GM15510 (cell line): ENCODE measurements around the gene ANKFY1.

Experiments used
- POLR2A ChIP-seq: IDR thresholded peaks from 3 replicates; pipeline ENCODE4 v1.6.1; 2011; ENCODE audit warnings: borderline replicate concordance; ENCODE audit not compliant: insufficient read length; ENCODE audit errors: extremely low read depth

ANKFY1 gene

DNA sequence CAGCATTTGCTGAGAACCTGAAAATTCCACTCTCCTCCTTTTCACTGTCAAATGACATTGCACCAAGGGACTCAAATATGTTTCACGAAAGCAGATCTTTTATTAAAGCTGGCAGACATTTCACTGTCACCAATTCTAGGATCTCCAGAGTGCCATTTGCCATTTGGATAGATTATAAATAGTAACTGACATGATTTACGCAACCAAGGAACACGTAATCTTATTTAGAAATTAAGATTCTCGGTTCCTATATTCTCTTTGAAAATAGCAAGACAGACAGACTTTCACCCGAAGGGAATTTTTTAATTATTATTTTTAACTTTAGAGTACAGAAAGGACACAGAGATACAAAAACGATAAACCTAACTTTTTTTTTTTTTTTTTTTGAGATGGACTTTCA, 49.6 kb downstream of the ANKFY1 start:
- no peak for TF ChIP-seq POLR2A

- no peak for TF ChIP-seq POLR2A
Measured at GRCh38 chr17:4209611-4210010, 54.2 kb downstream of the ANKFY1 start.

GRCh38 chr17:4208238-4208637, 55.5 kb downstream of the ANKFY1 start:
- TF ChIP-seq POLR2A: no peak

DNA sequence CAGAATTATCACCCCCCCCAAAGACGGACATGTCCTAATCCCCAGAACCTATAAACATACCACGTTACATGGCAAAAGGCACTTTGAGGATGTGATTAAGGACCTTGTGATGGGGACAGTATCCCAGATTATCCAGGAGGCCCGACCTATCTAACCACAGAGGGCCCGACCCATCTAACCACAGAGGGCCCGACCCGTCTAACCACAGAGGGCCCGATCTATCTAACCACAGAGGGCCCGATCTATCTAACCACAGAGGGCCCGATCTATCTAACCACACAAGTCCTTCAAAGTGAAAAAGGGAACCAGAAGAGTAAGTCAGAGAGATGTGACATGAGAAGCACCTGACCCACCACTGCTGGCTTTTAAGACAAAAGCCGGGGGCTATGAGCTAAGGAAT, 56.8 kb downstream of the ANKFY1 start:
- no peak for TF ChIP-seq POLR2A

DNA sequence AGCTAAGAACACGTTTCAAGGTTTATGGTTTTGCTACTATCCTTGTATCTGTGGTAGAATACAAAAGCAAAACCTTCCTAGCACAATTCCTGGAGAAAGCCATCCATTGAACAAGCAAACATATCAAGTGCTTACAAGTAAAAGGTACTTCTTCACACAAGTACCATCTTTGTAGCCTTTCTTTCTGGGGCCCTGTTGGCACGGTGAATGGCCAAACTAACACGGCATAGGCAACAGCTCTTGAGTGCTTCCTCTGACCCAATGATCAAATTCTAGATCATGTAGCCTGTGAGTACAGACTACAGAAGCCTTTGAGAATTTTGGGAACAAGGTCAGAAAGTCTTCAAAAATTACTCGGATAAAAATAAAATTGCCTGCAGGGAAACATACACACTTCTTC, 57.9 kb downstream of the ANKFY1 start:
- TF ChIP-seq POLR2A: no peak

DNA sequence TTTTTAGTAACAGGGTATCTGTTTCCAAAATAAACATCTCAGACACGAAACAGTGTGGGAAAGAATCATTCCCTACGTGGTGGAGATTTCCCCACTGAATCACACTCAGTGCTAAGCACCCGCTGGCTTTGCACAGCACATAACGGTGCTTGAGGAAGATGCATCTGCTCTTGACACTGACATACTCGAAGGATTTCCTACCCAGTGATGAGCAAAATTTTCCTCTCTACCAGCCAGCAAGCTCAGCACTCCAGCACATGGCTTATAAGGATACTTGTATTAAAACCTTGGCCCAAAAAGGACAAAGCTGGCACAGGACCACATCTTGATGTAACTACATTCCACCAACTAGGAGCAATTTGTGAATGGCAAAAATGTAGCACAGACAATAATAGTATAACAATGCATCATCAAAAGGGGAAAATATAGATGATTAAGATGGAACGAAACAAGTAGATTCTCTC, 59.0 kb downstream of the ANKFY1 start:
- TF ChIP-seq POLR2A: no peak

DNA sequence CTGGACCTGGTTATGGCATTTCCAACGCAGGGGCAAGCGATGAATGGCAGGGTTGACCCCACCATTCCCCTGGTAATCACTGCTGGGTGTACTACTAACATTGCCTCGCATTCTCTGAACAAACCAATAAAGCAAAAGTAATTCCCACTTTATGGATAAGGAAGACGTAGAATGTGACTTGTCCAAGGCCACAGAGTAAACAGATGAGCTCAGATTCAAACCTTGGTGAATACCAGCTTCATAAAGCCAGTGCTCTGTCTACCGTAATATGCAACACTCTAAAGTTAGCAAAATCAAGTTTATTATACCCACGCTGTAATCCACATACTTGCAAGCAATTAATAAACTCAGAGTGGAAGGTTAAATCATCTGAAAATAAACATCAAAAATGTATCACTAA, 59.6 kb downstream of the ANKFY1 start:
- TF ChIP-seq POLR2A: no peak

DNA sequence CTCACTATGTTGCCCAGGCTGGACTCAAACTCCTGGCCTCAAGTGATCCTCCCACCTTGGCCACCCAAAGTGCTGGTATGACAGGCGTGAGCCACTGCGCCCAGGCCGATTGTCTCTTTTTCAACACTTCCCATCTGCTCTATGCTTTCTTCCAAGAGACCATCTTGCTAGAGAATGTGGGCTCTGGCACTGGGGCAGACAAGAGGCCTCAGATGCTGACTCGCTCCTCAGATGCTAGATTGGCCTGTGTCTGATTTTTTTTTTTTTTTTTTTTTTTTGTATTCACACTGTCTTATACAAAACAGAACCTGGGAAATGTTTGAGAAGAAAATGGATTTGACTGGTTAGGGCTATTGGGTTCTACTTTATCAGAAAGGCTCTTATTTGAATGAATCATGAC, 62.6 kb downstream of the ANKFY1 start:
- TF ChIP-seq POLR2A: no peak

DNA sequence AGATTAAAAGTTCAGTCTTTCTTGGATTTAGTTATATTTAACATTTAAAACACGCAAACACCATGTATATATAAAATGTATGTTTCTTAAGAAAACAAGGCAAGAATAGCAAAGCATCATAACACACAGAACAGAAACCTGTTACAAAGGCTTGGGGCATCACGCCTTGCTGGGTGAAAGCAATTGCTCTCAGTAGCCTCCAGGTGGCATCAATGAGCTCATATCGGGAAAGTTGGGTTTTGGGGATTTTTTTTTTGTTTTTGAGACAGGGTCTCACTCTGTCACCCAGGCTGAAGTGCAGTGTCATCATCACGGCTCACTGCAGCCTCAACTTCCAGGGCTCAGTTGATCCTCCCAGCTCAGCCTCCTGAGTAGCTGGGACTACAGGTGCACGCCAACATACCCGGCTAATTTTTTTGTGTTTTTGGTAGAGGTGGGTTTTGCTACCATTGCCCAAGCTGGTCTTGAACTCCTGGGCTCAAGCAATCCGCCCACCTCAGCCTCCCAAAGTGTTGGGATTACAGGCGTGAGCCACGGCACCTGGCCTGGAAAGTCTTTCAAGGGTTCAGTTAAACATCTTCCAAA, 63.9 kb downstream of the ANKFY1 start:
- TF ChIP-seq POLR2A: no peak

DNA sequence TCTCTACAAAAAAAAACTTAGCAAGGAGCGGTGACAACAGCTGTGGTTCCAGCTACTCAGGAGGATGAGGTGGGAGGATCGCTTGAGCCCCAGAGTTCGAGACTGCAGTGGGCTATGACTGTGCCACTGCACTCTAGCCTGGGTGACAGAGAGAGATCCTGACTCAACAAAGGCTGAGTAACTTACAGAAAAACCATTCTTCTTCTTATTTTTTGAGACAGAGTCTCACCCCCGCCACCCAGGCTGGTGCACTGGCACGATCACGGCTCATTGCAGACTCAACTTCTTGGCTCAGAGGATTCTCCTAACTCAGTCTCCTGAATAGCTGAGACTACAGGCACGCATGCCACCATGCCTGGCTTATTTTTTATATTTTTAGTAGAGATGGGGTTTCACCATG, 64.8 kb downstream of the ANKFY1 start:
- no peak for TF ChIP-seq POLR2A

GRCh38 chr17:4195306-4195705, 68.5 kb downstream of the ANKFY1 start:
- no peak for TF ChIP-seq POLR2A

DNA sequence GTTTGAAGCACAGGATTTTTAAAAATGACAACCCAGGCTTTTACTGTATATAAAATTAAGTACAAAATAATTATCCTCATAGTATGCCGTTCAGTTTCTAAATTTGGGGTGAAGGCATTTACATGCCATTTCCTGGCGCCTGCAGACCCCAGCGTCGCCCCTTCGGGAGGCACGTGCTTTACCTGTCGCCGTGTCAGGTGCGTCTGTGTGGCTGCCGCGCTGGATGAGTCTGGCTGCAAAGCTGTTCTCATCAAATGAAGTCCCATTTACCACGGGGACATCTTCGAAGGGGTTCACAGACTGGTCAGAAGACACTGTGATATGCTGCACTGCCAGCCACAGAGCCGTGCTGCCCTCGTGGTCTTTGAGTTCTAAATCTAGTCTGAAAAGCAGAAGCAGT, 69.0 kb downstream of the ANKFY1 start:
- no peak for TF ChIP-seq POLR2A

- no peak for TF ChIP-seq POLR2A
Measured at GRCh38 chr17:4189280-4189679, 74.5 kb downstream of the ANKFY1 start.

- no peak for TF ChIP-seq POLR2A
Measured at GRCh38 chr17:4188076-4188475, 75.7 kb downstream of the ANKFY1 start.

DNA sequence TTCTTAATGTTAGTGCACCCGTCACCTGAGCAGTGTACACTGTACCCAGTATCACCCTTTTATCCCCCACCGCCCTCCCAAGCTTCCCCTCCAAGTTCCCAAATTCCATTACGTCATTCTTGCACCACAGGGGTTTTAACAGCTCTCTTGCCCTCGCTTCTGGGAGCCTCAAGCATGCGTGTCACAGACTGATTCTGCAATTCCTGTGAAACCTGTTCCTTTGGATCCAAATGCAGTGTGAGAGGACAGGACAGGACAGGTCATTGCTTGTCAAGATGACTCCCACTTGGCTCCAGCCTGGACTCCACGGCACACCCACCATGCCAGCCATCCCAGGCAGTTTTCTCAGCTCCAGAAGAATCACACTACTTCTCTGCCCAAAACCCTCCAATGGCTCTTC, 76.7 kb downstream of the ANKFY1 start:
- TF ChIP-seq POLR2A: no peak

DNA sequence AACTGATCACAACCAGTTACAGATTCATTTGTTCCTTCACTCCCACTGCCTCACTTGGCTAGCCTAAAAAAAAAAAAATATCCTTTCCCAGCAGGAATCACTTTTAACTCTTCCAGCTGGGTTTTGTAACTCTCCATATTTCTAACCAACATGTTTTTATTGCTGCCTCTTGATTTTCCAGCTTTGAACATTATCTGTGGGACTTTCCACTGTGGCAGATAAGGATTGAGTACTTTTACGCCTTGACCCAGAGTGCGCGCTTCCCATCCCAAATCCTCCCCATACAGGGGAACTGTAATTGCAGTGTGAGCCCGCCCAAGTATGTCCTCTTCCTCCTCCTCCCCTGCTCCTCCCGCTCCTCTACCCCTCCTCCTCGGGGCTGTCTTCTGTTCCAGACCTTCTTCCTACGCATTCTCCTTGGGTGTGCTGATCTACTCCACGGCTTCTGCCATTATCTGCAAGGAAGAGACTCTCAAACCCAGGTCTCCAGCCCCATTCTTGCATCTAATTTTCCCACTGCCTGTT, 77.4 kb downstream of the ANKFY1 start:
- no peak for TF ChIP-seq POLR2A

DNA sequence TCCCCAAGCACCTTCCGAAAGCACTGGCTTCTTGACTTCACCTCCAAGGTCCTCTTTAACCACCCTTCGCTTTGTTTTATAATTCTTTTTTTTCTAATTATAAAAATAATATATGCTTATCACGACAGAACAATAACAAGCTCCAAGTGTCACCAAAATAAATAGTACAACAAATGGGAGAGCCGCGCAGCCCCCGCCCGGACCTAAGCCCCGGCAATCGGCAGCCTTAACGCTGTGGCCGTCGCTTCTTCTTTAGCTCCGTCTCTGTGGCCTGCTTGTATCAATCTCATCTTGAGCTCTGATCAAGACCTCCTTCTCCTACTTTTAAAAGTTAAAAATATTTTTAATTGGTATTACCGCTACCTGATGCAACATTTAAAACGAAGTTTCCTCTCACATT, 78.1 kb downstream of the ANKFY1 start:
- no peak for TF ChIP-seq POLR2A
